Lower leg skin (tissue), 4 donors: ENCODE data around the gene LRRC39. TPM values are rescaled to one million over a fixed set of nuclear protein-coding genes. Genes with fewer than 3 reads are reported as not detected.

Experiments
- DNase-seq, 2 donors: peaks; one replicate each; pipeline ENCODE4 v3.0.0-alpha.2; 2019; ENCODE audit warnings: low spot score in 2 of 2
- H3K4me3 ChIP-seq: fragments of 200-600 bp; sonication (generic); 2 replicates; pipeline ENCODE4 v1.5.1; 2017; ENCODE audit warnings: mild to moderate bottlenecking, low read depth; ENCODE audit not compliant: poor library complexity, severe bottlenecking
- POLR2A ChIP-seq, 2 donors: fragments of 450-650 bp; IDR thresholded peaks; one replicate each; pipeline ENCODE4 v1.6.1; 2016 to 2017; ENCODE audit warnings: antibody characterized with exemption in 2 of 2, mild to moderate bottlenecking in 1 of 2, moderate library complexity in 1 of 2
- WGBS, 2 donors: methylation state at CpG; one replicate each; pipeline ENCODE4 v1.1.5; 2018; 5-methylcytosine and 5-hydroxymethylcytosine counted together
- intact Hi-C: fragments of 100-400 bp; cut with DNase I; formaldehyde crosslinking; loops from one replicate; pipeline ENCODE4 v1.15.0; 2023; ENCODE audit warnings: low total_unique reads
- total RNA-seq, 4 donors: library from RNA; depleted of rRNA; stranded (reverse); fragments of >200 nt; gene quantifications; one replicate each; pipeline ENCODE4 v1.1.0, GENCODE V29; 2016
- TF ChIP-seq, protein P1 (sequence below), 3 donors: fragments of 450-650 bp; IDR thresholded peaks; one replicate each; pipeline ENCODE4 v1.5.1; 2016; ENCODE audit warnings: antibody characterized with exemption in 3 of 3, mild to moderate bottlenecking in 3 of 3, moderate library complexity in 2 of 3

LRRC39 gene
- total RNA-seq, 4 donors from 2014 or later: 1.2 to 1.6 (median 1.2) TPM; not detected in 1

GRCh38 chr1:100131623-100132022 is 46.4 kb downstream of the LRRC39 start:
- no peak overlapping the region for H3K4me3 ChIP-seq
- no peak for TF ChIP-seq POLR2A (IDR thresholded peaks at IDR 0.05)
- TF ChIP-seq, protein P1, sequence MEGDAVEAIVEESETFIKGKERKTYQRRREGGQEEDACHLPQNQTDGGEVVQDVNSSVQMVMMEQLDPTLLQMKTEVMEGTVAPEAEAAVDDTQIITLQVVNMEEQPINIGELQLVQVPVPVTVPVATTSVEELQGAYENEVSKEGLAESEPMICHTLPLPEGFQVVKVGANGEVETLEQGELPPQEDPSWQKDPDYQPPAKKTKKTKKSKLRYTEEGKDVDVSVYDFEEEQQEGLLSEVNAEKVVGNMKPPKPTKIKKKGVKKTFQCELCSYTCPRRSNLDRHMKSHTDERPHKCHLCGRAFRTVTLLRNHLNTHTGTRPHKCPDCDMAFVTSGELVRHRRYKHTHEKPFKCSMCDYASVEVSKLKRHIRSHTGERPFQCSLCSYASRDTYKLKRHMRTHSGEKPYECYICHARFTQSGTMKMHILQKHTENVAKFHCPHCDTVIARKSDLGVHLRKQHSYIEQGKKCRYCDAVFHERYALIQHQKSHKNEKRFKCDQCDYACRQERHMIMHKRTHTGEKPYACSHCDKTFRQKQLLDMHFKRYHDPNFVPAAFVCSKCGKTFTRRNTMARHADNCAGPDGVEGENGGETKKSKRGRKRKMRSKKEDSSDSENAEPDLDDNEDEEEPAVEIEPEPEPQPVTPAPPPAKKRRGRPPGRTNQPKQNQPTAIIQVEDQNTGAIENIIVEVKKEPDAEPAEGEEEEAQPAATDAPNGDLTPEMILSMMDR (IDR thresholded peaks at IDR 0.05): no peak
- 72 to 75% methylated on average over 8 of the region's 8 CpGs for WGBS, 2 donors
- no peak for DNase-seq
- intact Hi-C loops: no loop called here

DNA sequence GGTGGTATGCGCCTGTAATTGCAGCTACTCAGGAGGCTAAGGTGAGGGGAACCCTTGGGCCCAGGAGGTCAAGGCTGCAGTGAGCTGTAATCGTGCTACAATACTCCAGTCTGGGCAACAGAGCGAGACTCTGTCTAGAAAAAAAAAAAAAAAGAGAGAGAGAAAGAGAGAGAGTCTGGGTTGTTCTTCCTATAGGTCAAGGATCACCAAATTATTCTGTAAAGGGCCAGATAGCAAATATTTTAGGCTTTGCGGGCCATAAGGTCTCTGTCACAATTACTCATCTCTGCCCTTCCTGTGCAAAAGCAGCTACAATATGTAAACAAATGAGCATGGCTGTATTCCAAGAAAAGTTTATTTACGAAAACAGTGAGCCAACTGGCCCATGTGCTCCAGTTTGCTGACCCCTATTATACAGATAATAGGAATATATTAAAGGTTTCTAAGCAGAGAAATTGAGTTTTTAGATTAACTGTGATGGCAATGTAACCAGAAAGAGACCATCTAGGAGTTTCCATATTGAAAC is 47.4 kb downstream of the LRRC39 start:
- no peak for TF ChIP-seq POLR2A (IDR thresholded peaks at IDR 0.05)
- TF ChIP-seq, protein P1 (IDR thresholded peaks at IDR 0.05): no peak
- DNase-seq: no peak
- no peak overlapping the region for H3K4me3 ChIP-seq
- WGBS, 2 donors: 83 to 90% methylated on average over 5 of the region's 5 CpGs
- intact Hi-C loops: no loop called here

DNA sequence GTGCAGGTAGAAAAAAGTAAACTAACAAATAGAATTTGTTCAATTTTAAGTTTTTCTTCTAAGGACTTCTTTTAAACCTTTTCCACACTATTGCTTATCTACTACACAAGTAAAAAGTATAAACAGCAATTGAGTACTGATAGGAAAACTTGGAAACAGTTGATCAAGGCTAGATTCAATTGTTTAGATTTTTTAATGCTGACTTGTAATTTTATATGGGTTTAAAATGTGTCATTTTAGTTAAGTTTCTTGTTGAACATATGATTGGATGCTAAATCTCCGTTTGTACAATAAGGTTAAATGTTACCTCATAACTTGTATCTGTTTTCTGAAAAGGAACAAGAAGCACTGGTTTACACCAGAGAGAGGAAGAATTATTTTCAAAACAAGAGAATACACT is 50.8 kb downstream of the LRRC39 start:
- TF ChIP-seq, protein P1 (IDR thresholded peaks at IDR 0.05): no peak
- TF ChIP-seq POLR2A (IDR thresholded peaks at IDR 0.05): no peak
- intact Hi-C loops: no loop called here
- no peak overlapping the region for H3K4me3 ChIP-seq
- WGBS, 2 donors: 84 to 85% methylated on average over 1 of the region's 1 CpG
- DNase-seq: no peak

GRCh38 chr1:100122177-100122576 is 55.9 kb downstream of the LRRC39 start:
- no peak for TF ChIP-seq POLR2A (IDR thresholded peaks at IDR 0.05)
- H3K4me3 ChIP-seq: no peak overlapping the region
- intact Hi-C loops: no loop called here
- WGBS, 2 donors: 74% methylated on average over 1 of the region's 1 CpG
- DNase-seq: no peak

GRCh38 chr1:100115524-100115923 is 62.5 kb downstream of the LRRC39 start:
- TF ChIP-seq, protein P1 (IDR thresholded peaks at IDR 0.05): no peak
- no peak for TF ChIP-seq POLR2A (IDR thresholded peaks at IDR 0.05)
- intact Hi-C loops: no loop called here
- DNase-seq: no peak
- 94 to 98% methylated on average over 4 of the region's 4 CpGs for WGBS, 2 donors
- H3K4me3 ChIP-seq: no peak overlapping the region

- no peak overlapping the region for H3K4me3 ChIP-seq
- DNase-seq: no peak
- intact Hi-C loops: no loop called here
- TF ChIP-seq, protein P1 (IDR thresholded peaks at IDR 0.05): no peak
- no peak for TF ChIP-seq POLR2A (IDR thresholded peaks at IDR 0.05)
Measured at GRCh38 chr1:100109554-100110066, 68.4 kb downstream of the LRRC39 start.
